GM18520 (cell line): Measurements from ENCODE around the gene NAA25.
"Not testable (repeated sequence)": the region's sequence is repeated elsewhere in the genome, so short reads cannot be mapped to it uniquely, and the experiment has no call there.

Source experiments
- ATAC-seq: cut with Tn5 transposase; IDR thresholded peaks from one replicate; pipeline ENCODE4 v1.9.1; 2021; ENCODE audit not compliant: unreplicated experiment

The NAA25 gene

GRCh38 chr12:112010415-112011344 is 97.9 kb downstream of the NAA25 start:
- ATAC-seq, result no peak

DNA sequence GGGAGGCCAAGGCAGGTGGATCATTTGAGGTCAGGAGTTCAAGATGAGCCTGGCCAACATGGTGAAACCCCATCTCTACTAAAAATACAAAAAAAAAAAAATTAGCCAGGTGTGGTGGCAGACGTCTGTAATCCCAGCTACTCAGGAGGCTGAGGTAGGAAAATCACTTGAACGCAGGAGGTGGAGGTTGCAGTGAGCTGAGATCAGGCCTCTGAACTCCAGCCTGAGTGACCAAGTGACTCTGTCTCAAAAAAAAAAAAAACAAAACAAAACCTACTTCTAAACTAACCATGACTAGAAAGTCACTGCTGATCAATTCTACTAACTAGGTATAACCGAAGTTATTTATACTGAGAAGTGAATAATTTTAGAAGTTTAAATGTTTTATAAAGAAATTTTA is 99.0 kb downstream of the NAA25 start:
- ATAC-seq, result not testable (repeated sequence)

GRCh38 chr12:112008918-112009317 is 99.7 kb downstream of the NAA25 start:
- no peak for ATAC-seq

DNA sequence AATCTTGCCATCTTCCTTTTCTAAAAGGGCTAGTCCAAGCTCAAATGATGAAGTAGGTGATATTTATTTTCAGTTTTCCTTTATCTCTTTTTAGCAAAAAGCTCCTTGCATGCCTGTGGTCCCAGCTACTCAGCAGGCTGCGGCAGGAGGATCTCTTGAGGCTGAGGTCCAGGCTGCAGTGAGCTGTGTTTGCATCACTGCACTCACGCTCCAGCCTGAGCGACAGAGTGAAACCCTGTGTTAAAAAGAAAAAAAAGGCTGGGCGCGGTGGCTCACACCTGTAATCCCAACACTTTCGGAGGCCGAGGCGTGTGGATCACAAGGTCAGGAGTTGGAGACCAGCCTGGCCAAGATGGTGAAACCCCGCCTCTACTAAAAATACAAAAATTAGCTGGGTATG is 100.6 kb downstream of the NAA25 start:
- no peak for ATAC-seq

DNA sequence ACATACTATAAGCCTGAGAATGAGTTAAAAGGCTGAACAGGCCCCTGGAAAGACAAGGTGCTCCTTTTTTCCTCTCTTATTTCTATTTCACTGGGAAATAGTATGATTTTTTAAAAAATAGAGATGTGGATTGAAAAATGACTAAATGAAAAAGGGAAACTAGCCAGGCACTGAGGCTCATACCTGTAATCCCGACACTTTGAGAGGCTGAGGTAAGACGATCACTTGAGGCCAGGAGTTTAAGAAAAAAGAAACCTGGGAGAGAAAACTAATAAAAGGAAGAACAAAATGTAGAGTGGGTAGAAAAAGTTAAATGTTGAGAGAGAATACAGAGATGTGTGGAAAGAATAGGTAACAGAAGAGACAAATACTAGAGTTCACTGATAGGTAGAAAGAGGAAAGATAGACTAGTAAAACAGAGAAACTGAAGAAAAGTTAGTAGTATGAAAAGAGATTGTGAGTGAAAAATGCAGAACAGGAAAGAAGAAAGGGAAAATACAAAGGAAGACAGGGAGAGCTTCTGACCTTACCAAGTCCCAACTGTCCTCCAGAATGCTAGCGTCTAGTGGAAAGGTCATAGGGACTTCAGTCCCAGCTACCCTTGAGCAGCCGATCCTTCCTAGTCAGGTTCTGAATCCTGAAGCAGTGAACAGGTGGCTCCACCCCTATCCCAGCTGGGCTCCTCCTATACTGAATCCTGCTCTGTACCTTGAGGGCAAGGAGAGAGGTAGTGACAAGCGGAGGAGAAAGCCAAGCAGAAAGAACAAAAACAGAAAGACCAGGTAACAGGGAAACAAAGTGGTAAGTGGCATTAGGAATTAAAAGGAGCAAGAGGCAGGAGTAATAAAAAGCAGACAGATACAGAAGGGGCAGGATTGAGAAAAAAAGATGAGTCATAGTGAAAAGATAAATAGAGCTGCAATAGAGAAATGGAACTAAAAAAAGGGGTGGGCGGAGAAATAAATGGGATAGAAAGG is 102.9 kb downstream of the NAA25 start:
- no peak for ATAC-seq

- ATAC-seq, result no peak
These were observed 104.5 kb downstream of the NAA25 start for GRCh38 chr12:112004041-112004440.

DNA sequence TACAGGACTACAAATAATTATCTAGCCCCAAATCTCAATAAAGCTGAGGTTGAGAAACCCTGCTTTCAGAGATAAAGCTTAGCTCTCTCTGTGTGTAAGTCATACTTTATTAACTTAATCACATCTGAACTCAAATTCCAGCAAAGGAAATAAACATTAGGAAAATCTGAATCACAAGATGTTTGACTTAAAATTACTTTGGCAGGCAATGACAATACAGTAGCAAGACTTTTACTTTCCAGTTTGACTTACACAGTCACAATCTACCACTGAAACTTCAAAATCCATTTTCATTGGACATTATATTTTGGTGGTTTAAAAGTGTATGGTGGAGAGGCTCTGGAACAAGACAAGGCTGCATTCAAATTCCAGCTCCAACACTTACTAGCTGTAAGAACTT is 107.0 kb downstream of the NAA25 start:
- ATAC-seq, result no peak

- ATAC-seq, result no peak
These were observed 107.8 kb downstream of the NAA25 start for GRCh38 chr12:112000820-112001219.

GRCh38 chr12:111999129-111999528 is 109.5 kb downstream of the NAA25 start:
- ATAC-seq, result not testable (repeated sequence)

- ATAC-seq, result no peak
These were observed 110.6 kb downstream of the NAA25 start for GRCh38 chr12:111998015-111998414.

DNA sequence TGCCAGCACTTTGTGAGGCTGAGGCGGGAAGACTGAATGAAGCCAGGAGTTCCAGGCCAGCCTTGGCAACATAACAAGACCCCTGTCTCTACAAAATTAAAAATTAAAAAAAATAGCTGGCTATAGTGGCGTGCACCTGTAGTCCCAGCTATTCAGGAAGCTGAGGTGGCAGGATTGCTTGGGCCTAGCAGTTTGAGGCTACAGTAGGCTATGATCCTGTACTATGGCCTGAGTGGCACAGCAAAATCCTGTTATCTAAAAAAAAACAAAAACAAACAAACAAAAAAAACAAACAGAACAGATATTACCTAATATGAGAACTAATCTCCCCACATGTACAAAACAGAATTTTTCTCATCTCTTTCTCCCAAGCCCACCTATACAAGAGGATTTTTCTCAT is 111.3 kb downstream of the NAA25 start:
- no peak for ATAC-seq

DNA sequence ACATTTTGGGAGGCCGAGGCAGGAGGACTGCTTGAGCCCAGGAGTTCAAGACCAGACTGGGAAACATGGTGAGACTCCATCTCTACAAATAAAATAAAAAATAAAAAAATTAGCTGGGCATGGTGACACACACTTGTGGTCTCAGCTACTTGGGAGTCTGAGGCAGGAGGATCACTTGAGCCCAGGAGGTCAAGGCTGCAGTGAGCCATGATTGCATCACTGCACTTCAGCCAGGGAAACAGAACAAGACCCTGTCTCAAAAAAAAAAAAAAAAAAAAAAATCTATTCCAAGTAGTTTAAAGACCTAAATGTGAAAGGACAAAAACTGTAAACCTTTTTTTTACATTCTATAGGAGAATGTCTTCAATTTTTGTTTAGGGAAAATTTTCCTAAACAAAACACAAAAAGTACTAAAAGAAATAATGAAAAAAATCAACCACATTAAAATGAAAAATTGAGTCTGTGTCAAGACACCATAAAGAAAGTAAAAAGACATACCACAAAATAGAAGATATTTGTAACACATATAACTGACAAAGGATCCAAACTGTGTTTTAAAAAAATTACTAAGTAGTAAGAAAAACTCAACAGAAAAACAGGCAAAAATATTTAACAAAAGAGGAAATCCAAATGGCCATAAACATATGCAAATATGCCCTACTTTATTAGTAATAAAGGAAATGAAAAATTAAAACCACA is 112.7 kb downstream of the NAA25 start:
- no peak for ATAC-seq

GRCh38 chr12:111994211-111995111 is 114.1 kb downstream of the NAA25 start:
- ATAC-seq, result not testable (repeated sequence)

DNA sequence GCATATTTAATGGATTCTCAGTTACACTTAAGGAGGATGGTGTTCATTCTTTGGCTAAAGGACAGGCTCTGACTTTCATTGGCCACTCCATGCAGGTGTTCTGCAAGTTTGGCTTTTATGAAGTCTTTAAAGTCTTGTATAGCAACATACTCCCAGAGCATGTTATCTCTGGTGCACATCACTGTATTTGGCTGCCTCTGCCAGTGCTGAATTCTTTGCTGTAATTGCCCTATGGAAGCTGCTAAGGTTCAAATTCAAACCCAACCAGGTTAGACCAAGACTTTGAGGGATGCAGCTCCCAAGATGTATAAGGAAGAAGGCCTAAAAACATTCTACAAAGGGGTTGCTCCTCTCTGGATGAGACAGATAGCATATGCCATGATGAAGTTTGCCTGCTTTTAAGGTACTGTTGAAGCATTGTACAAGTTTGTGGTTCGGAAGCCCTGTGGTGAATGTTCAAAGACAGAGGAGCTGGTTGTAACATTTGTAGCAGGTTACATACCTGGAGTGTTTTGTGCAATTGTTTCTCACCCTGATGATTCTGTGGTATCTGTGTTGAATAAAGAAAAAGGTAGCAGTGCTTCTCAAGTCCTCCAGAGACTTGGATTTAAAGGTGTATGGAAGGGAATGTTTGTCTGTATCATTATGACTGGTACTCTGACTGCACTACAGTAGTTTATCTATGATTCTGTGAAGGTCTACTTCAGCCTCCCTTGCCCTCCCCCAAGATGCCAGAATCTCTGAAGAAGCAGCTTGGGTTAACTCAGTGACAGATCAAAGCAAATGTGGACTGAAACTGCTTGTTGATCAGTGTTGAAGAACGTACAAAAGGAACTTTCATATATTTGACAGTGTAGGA is 115.1 kb downstream of the NAA25 start:
- no peak for ATAC-seq

DNA sequence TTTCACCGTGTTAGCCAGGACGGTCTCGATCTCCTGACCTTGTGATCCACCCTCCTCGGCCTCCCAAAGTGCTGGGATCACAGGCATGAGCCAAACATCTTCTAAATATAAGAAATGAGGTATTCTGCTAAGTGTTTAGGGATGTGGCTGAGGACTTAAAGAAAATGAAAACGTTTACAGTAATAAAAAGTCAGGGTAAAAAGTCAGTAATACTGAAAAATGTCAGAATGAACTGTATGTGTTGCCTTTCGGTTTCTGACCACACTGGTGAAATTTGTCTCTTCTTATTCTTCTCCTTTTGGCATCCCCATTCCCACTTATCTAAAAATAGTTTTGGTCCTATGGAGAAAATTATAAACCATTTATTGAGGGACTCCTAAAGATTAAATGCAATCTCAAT is 116.1 kb downstream of the NAA25 start:
- no peak for ATAC-seq

DNA sequence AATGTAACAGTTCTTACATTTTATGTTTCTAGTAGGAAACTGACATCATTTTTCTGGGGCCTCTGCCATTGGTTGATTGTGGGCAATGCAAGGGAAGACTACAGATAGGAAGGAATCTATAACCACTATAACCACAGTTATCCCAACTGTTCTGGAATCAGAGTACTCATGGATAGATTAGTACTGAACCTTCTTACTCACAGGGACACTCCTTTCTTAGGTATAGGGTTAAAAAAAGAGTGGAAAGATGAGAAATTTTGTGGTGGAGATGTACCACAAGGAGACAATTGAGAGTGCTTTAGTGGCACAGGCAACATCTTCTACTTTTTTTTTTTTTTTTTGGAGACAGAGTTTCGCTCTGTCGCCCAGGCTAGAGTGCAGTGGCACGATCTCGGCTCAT is 116.6 kb downstream of the NAA25 start:
- no peak for ATAC-seq

DNA sequence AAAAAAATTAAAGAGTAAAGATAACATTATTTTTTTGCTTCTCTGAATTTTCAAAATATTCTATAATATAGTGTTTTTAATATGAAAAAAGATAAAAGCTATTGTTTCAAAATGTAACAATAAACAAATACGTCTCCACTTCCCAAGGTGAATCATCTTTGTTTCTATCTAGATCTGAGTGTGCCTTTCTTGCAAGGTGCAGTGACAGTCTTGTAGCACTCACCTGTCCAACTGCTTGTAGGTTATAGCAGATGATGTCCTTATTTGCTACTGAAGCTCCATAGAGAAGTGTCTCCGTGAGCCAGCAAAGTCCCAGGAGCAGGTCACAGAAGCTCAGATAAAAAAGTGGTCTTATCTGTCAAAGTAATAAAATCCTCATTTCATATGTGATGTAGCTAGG is 117.0 kb downstream of the NAA25 start:
- no peak for ATAC-seq

DNA sequence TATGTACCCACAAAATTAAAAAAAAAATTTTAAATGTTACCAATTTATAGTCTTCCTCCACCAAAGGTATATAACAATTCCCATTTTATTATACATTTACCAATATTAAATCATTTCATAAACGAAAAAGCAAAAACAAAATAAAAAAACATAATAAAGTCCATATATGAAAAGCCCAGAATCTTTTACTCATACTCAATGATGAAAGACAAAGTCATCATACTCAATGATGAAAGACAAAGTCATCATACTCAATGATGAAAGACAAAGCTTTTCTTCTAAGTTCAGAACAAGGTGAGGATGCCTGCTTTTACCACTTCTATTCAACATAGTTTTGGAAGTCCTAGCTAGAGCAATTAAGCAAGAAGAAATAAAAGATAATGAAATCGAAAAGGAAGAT is 123.8 kb downstream of the NAA25 start:
- no peak for ATAC-seq

DNA sequence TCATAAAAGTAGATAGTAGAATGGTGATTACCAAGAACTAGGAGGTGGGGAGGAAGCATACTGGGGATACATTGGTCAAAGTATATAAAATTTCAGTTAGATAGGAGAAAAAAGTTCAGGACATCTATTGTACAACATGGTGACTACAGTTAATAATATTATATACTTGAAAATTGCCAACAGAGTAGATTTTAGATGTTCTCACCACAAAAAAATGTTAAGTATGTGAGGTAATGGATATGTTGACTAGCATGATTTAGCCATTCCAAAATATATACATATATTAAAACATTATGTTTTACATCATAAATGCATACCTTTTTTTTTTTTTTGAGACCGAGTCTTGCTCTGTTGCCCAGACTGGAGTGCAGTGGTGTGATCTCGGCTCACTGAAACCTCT is 126.6 kb downstream of the NAA25 start:
- no peak for ATAC-seq
